ENCODE data around the gene HDAC11.

HDAC11 gene

DNA sequence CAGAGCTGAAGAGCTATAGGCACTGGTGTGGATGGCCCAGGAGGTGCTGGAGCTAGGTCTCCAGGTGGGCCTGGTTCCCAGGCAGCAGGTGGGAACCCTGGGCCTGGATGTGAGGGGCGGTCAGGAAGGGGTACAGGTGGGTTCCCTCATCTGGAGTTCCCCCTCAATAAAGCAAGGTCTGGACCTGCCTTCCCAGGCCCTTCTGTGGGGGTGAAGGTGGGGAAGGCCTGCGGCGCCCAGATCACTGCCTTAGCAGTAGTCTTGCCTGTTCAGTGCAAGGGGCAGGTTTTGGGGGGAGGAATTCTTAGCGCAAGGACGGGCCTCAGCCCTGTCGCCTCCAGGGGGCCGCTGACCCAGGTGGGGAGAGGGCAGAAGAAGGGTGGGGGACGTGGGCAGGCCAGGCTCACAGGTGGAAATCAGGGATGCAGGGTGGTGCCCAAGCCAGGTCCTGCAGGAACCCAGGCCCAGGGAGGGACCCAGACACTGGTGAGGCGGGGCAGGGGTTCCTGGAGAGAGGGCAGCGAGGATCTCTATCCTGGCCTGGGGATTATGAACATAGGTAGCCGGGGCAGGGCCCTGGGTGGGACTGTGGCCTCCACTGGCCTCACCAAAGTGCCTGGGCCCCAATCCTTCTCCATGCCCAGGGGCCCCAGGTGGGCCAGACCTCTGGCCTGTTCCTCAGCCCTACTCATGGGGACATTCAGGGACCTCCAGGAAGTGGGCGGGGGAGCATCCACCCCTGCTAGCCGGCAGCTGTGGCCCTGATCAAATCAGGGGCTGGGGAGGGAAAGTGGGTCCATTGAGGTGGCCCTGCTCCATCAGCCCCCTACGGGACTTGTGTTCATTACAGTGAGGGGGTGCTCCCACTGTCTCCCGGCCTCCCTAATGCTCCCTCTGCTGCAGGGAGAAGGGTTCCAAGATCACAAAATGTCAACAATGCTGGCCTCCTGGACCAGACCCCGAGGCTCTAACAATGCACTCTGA lies 25.3 kb downstream of the HDAC11 start:
- TF ChIP-seq, protein P1, sequence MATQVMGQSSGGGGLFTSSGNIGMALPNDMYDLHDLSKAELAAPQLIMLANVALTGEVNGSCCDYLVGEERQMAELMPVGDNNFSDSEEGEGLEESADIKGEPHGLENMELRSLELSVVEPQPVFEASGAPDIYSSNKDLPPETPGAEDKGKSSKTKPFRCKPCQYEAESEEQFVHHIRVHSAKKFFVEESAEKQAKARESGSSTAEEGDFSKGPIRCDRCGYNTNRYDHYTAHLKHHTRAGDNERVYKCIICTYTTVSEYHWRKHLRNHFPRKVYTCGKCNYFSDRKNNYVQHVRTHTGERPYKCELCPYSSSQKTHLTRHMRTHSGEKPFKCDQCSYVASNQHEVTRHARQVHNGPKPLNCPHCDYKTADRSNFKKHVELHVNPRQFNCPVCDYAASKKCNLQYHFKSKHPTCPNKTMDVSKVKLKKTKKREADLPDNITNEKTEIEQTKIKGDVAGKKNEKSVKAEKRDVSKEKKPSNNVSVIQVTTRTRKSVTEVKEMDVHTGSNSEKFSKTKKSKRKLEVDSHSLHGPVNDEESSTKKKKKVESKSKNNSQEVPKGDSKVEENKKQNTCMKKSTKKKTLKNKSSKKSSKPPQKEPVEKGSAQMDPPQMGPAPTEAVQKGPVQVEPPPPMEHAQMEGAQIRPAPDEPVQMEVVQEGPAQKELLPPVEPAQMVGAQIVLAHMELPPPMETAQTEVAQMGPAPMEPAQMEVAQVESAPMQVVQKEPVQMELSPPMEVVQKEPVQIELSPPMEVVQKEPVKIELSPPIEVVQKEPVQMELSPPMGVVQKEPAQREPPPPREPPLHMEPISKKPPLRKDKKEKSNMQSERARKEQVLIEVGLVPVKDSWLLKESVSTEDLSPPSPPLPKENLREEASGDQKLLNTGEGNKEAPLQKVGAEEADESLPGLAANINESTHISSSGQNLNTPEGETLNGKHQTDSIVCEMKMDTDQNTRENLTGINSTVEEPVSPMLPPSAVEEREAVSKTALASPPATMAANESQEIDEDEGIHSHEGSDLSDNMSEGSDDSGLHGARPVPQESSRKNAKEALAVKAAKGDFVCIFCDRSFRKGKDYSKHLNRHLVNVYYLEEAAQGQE (IDR thresholded peaks at IDR 0.05; ENCODE audit: insufficient replicate concordance, low read depth) = no peak
- TF ChIP-seq, protein P2, sequence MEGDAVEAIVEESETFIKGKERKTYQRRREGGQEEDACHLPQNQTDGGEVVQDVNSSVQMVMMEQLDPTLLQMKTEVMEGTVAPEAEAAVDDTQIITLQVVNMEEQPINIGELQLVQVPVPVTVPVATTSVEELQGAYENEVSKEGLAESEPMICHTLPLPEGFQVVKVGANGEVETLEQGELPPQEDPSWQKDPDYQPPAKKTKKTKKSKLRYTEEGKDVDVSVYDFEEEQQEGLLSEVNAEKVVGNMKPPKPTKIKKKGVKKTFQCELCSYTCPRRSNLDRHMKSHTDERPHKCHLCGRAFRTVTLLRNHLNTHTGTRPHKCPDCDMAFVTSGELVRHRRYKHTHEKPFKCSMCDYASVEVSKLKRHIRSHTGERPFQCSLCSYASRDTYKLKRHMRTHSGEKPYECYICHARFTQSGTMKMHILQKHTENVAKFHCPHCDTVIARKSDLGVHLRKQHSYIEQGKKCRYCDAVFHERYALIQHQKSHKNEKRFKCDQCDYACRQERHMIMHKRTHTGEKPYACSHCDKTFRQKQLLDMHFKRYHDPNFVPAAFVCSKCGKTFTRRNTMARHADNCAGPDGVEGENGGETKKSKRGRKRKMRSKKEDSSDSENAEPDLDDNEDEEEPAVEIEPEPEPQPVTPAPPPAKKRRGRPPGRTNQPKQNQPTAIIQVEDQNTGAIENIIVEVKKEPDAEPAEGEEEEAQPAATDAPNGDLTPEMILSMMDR (IDR thresholded peaks at IDR 0.05; ENCODE audit: insufficient read depth, low read length) = no peak
- TF ChIP-seq GABPA (IDR thresholded peaks at IDR 0.05; ENCODE audit: low read depth) = no peak
- no peak for TF ChIP-seq SPI1 (IDR thresholded peaks at IDR 0.05; ENCODE audit: borderline replicate concordance, low read depth)
- TF ChIP-seq POLR2AphosphoS5 (IDR thresholded peaks at IDR 0.05; ENCODE audit: low read depth) = no peak
- Histone ChIP-seq H3K27me3 (ENCODE audit: insufficient read depth, poor library complexity, severe bottlenecking) (no peaks in the 10 kb centered on the region), H3K4me3 (replicated peaks; ENCODE audit: insufficient read depth, low read length) (no peak overlapping the region), H3K27ac (replicated peaks) (no peak overlapping the region)
- no peak for DNase-seq (ENCODE audit: low read depth in 1 of 2, low spot score in 1 of 2)

DNA sequence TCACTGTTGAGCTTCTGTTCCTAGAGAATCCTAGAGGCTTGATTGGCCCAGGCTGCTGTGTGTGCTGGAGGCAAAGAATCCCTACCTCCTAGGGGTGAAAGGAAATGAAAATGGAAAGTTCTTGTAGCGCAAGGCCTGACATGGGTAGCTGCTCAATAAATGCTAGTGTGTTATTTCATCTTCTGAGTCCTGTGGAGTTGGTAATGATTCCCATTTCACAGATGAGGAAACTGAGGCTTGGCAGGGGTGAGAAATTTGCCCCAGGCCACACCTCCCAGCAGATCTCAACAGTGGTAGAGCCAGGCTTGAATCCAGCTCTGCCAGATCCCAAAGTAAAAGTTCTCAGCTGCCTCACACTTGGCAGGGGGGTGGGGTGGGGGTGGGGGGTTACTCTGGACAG lies 26.1 kb downstream of the HDAC11 start:
- Histone ChIP-seq H3K4me3 (replicated peaks; ENCODE audit: insufficient read depth, low read length) (no peak overlapping the region), H3K27me3 (ENCODE audit: insufficient read depth, poor library complexity, severe bottlenecking) (no peaks in the 10 kb centered on the region), H3K27ac (replicated peaks) (no peak overlapping the region)
- DNase-seq (ENCODE audit: low read depth in 1 of 2, low spot score in 1 of 2) = no peak
- TF ChIP-seq GABPA (IDR thresholded peaks at IDR 0.05; ENCODE audit: low read depth) = no peak
- TF ChIP-seq, protein P1 (IDR thresholded peaks at IDR 0.05; ENCODE audit: insufficient replicate concordance, low read depth) = no peak
- TF ChIP-seq POLR2AphosphoS5 (IDR thresholded peaks at IDR 0.05; ENCODE audit: low read depth) = no peak
- TF ChIP-seq, protein P2 (IDR thresholded peaks at IDR 0.05; ENCODE audit: insufficient read depth, low read length) = no peak
- no peak for TF ChIP-seq SPI1 (IDR thresholded peaks at IDR 0.05; ENCODE audit: borderline replicate concordance, low read depth)

DNA sequence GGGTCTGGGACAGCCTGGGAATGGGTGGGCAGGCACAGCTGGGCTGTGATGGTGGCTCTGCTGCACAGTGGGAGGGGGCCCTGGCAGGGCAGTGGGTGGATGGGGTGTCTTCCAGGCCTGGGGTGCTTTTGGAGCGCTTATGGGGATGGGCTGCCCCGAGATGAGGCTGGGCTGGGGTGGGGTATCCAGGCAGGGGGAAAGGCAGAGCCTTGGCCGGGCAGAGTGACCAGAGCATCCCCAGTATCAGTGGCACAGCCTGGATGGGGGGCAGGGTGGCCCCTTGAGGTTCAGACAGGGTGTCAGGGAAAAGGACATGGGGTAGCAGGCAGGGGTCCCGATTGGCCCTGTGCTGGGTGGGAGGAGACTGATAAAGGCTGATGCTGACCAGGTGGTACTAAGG lies 26.6 kb downstream of the HDAC11 start:
- no peak for TF ChIP-seq POLR2AphosphoS5 (IDR thresholded peaks at IDR 0.05; ENCODE audit: low read depth)
- TF ChIP-seq GABPA (IDR thresholded peaks at IDR 0.05; ENCODE audit: low read depth) = no peak
- no peak for TF ChIP-seq SPI1 (IDR thresholded peaks at IDR 0.05; ENCODE audit: borderline replicate concordance, low read depth)
- TF ChIP-seq, protein P1 (IDR thresholded peaks at IDR 0.05; ENCODE audit: insufficient replicate concordance, low read depth) = no peak
- TF ChIP-seq, protein P2 (IDR thresholded peaks at IDR 0.05; ENCODE audit: insufficient read depth, low read length) = no peak
- no peak for DNase-seq (ENCODE audit: low read depth in 1 of 2, low spot score in 1 of 2)
- no peak overlapping the region for H3K4me3 ChIP-seq (replicated peaks; ENCODE audit: insufficient read depth, low read length)
- H3K27ac ChIP-seq (replicated peaks) = no peak overlapping the region
- no peaks in the 10 kb centered on the region for H3K27me3 ChIP-seq (ENCODE audit: insufficient read depth, poor library complexity, severe bottlenecking)

All from HL-60 (cell line).